ENCODE results near the gene NUDT5. TPM values are rescaled to one million over a fixed set of nuclear protein-coding genes. Genes with fewer than 3 reads are reported as not detected.

Gene NUDT5
- total RNA-seq, 2 experiments from 2014 or later = 95.9 to 98.6 TPM

- no peak for DNase-seq
- ChIA-PET CTCF (interaction anchor here (0.7 to 4.2 kb wide), 39 partner anchors 8 to 861 kb away, joined by 3 to 34 read pairs (median 4); partner anchors contain the start of genes CDC123 and NUDT5), POLR2A (interaction anchor here (0.8 kb wide), 1 partner anchor 11 kb away, joined by 3 read pairs; no protein-coding TSS in a partner anchor)
- ATAC-seq = no peak
- Mint-ChIP-seq H3K4me1 (ENCODE audit: low read depth) (peaks cover 13% of the 10 kb centered on the region), H3K4me3 (no peak overlapping the region), H3K27ac (peak overlapping the region; percentile 80), H3K36me3 (ENCODE audit: low read depth) (peaks cover 41% of the 10 kb centered on the region), H3K9me3 (no peaks in the 10 kb centered on the region), H3K27me3 (no peaks in the 10 kb centered on the region)
- TF ChIP-seq CTCF (IDR thresholded peaks at IDR 0.05) = no peak
- intact Hi-C loops (cut with micrococcal nuclease) = no loop called here
Measured at GRCh38 chr10:12214093-12214492, 18.4 kb upstream of the NUDT5 start.

- POLR2A ChIA-PET = no interaction called here
- Mint-ChIP-seq H3K36me3 (ENCODE audit: low read depth) (peaks cover 41% of the 10 kb centered on the region), H3K9me3 (no peaks in the 10 kb centered on the region), H3K27me3 (no peaks in the 10 kb centered on the region), H3K4me3 (no peak overlapping the region), H3K27ac (no peak overlapping the region), H3K4me1 (ENCODE audit: low read depth) (peaks cover 17% of the 10 kb centered on the region)
- CTCF ChIA-PET = interaction anchor here (0.9 to 4.2 kb wide), 15 partner anchors 8 to 497 kb away, joined by 3 to 34 read pairs (median 10); partner anchors contain the start of genes CDC123 and NUDT5
- intact Hi-C loops (cut with micrococcal nuclease) = no loop called here
- DNase-seq = no peak
- no peak for TF ChIP-seq CTCF (IDR thresholded peaks at IDR 0.05)
- ATAC-seq = no peak
Measured at GRCh38 chr10:12213621-12214020, 17.9 kb upstream of the NUDT5 start.

GRCh38 chr10:12212454-12212853 lies 16.8 kb upstream of the NUDT5 start:
- ATAC-seq (no peak), DNase-seq (no peak)
- CTCF ChIA-PET = interaction anchor here (0.6 to 0.9 kb wide), 3 partner anchors 9 to 444 kb away, joined by 3 to 6 read pairs (median 4); no protein-coding TSS in a partner anchor
- no peak overlapping the region for H3K4me3 Mint-ChIP-seq
- H3K9me3 Mint-ChIP-seq = no peaks in the 10 kb centered on the region
- peaks cover 47% of the 10 kb centered on the region for H3K36me3 Mint-ChIP-seq (ENCODE audit: low read depth)
- no peaks in the 10 kb centered on the region for H3K27me3 Mint-ChIP-seq
- TF ChIP-seq CTCF (IDR thresholded peaks at IDR 0.05) = no peak
- no peak overlapping the region for H3K27ac Mint-ChIP-seq
- intact Hi-C loops (cut with micrococcal nuclease) = no loop called here
- H3K4me1 Mint-ChIP-seq (ENCODE audit: low read depth) = peaks cover 25% of the 10 kb centered on the region
- POLR2A ChIA-PET = interaction anchor here (1.0 to 1.6 kb wide), 4 partner anchors 10 to 17 kb away, joined by 3 to 10 read pairs (median 5); partner anchors contain the start of genes CDC123 and NUDT5

- TF ChIP-seq CTCF (IDR thresholded peaks at IDR 0.05) = no peak
- CTCF ChIA-PET = interaction anchor here (0.6 kb wide), 1 partner anchor 979 kb away, joined by 3 read pairs; no protein-coding TSS in a partner anchor
- H3K36me3 Mint-ChIP-seq (ENCODE audit: low read depth) = peaks cover 45% of the 10 kb centered on the region
- no peak for ATAC-seq
- H3K4me3 Mint-ChIP-seq = no peak overlapping the region
- intact Hi-C loops (cut with micrococcal nuclease) = no loop called here
- DNase-seq = no peak
- no peaks in the 10 kb centered on the region for H3K9me3 Mint-ChIP-seq
- POLR2A ChIA-PET = interaction anchor here (0.8 kb wide), 1 partner anchor 72 kb away, joined by 3 read pairs; no protein-coding TSS in a partner anchor
- H3K4me1 Mint-ChIP-seq (ENCODE audit: low read depth) = peaks cover 26% of the 10 kb centered on the region
- H3K27ac Mint-ChIP-seq = peak overlapping the region; percentile 6
- no peaks in the 10 kb centered on the region for H3K27me3 Mint-ChIP-seq
Measured at GRCh38 chr10:12208460-12208859, 12.8 kb upstream of the NUDT5 start.

GRCh38 chr10:12207114-12207513 lies 11.4 kb upstream of the NUDT5 start:
- intact Hi-C loops (cut with micrococcal nuclease) = no loop called here
- POLR2A ChIA-PET = no interaction called here
- no peak overlapping the region for H3K27ac Mint-ChIP-seq
- H3K27me3 Mint-ChIP-seq = no peaks in the 10 kb centered on the region
- no peak for TF ChIP-seq CTCF (IDR thresholded peaks at IDR 0.05)
- H3K4me3 Mint-ChIP-seq = no peak overlapping the region
- no peak for DNase-seq
- peaks cover 32% of the 10 kb centered on the region for H3K4me1 Mint-ChIP-seq (ENCODE audit: low read depth)
- CTCF ChIA-PET = interaction anchor here (1.4 kb wide), 1 partner anchor 9 kb away, joined by 4 read pairs; no protein-coding TSS in a partner anchor
- ATAC-seq = no peak
- peaks cover 49% of the 10 kb centered on the region for H3K36me3 Mint-ChIP-seq (ENCODE audit: low read depth)
- no peaks in the 10 kb centered on the region for H3K9me3 Mint-ChIP-seq

Data from activated CD8-positive, alpha-beta T cell treated with anti-CD3 and anti-CD28 coated beads for 36 hours (primary cell).